ENCODE data around the gene PP2D1. TPM values are rescaled to one million over a fixed set of nuclear protein-coding genes. Genes with fewer than 3 reads are reported as not detected.
"Not testable (repeated sequence)": the region's sequence is repeated elsewhere in the genome, so short reads cannot be mapped to it uniquely, and the experiment has no call there.

Gene PP2D1
- total and polyA plus RNA-seq, 9 donors: 0.12 to 0.37 (median 0.21) TPM; not detected in 1

DNA sequence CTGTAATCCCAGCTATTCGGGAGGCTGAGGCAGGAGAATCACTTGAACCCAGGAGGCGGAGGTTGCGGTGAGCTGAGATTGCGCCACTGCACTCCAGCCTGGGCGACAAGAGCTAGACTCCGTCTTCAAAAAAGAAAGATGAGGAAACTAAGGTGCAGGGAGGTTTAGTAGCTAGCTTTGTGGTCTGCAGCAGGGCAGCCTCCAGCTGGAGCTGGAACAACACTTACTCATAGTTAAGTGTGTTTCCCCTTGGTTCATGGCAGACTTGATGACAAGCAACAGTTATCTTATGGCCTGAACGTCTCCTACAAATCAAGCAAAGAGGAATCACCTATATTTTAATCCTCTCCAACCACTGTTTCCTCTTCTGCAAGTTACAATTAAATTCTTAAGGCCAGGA lies 40.8 kb upstream of the PP2D1 start:
- 88% methylated on average over 7 of the region's 7 CpGs for WGBS (ENCODE audit: insufficient coverage)
- H3K36me3 ChIP-seq (ENCODE audit: control insufficient read depth, insufficient read depth, low read length): no peaks in the 10 kb centered on the region
- H3K9me3 ChIP-seq (replicated peaks; ENCODE audit: control insufficient read depth, low read depth, low read length): no peaks in the 10 kb centered on the region
- H3K27ac ChIP-seq (ENCODE audit: low read length): no peak overlapping the region
- DNase-seq: no peak
- H3K4me3 ChIP-seq (ENCODE audit: low read length): no peak overlapping the region
- no peaks in the 10 kb centered on the region for H3K27me3 ChIP-seq (ENCODE audit: control insufficient read depth, insufficient read depth, low read length)
- H3K4me1 ChIP-seq (ENCODE audit: control insufficient read depth, insufficient read depth, low read length): peaks cover 29% of the 10 kb centered on the region

- 97% methylated on average over 2 of the region's 4 CpGs for WGBS (ENCODE audit: insufficient coverage)
- H3K4me1 ChIP-seq (ENCODE audit: control insufficient read depth, insufficient read depth, low read length): peaks cover 21% of the 10 kb centered on the region
- no peak overlapping the region for H3K27ac ChIP-seq (ENCODE audit: low read length)
Observed at GRCh38 chr3:20051123-20051806, 39.2 kb upstream of the PP2D1 start.

DNA sequence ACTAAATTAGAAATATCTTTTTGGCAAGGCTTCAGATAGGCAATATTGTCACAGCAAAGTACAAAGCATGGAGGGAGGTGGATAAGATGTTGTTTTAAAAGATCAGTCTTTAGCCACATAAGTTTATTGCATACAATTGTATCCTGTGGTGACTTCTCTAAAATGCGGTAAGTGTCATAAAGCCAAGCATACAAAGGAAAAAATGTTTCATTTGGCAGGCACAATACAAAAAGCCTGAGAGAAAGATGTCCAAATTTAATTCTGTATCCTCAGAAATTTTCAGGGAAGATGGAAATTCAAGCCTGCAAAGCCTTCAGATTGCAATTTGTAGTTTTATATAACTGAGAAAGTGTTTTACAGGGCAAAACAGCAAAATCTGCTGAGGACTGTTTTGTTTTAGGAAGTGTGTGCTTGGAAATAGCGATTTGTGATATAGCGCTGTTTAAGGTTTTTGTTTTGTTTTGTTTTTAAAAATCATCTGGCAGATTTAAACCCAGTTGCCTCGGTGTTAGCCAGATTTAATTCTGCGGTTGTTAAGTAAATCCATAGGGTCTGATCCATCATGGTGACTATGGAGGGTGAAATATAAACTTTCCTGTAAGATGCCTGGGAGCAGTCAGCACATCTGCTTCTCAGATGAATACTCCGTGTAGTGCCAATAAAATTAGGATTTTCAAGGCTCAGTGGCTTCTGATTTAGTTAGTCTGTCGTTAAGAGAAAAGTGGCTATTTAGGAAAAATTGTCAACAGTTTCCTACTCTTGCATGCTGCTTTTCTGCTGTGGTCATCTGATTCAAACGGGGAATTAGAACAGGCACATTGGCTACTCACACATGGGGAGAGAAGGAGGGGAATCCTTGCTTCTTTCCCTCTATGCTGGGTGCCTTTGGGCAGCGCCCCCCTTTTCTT lies 36.2 kb upstream of the PP2D1 start:
- no peak overlapping the region for H3K4me3 ChIP-seq (ENCODE audit: low read length)
- peak; percentile 89 for DNase-seq
- no peaks in the 10 kb centered on the region for H3K27me3 ChIP-seq (ENCODE audit: control insufficient read depth, insufficient read depth, low read length)
- peak overlapping the region; percentile 85 for H3K27ac ChIP-seq (ENCODE audit: low read length)
- peaks cover 16% of the 10 kb centered on the region for H3K4me1 ChIP-seq (ENCODE audit: control insufficient read depth, insufficient read depth, low read length)
- 9% methylated on average over 6 of the region's 9 CpGs for WGBS (ENCODE audit: insufficient coverage)
- no peaks in the 10 kb centered on the region for H3K36me3 ChIP-seq (ENCODE audit: control insufficient read depth, insufficient read depth, low read length)
- no peaks in the 10 kb centered on the region for H3K9me3 ChIP-seq (replicated peaks; ENCODE audit: control insufficient read depth, low read depth, low read length)

More at GRCh38 chr3:20051123-20051806, 39.2 kb upstream of the PP2D1 start:
- no peak for DNase-seq
- H3K9me3 ChIP-seq (replicated peaks; ENCODE audit: control insufficient read depth, low read depth, low read length): no peaks in the 10 kb centered on the region
- H3K36me3 ChIP-seq (ENCODE audit: control insufficient read depth, insufficient read depth, low read length): no peaks in the 10 kb centered on the region
- H3K27me3 ChIP-seq (ENCODE audit: control insufficient read depth, insufficient read depth, low read length): no peaks in the 10 kb centered on the region
- no peak overlapping the region for H3K4me3 ChIP-seq (ENCODE audit: low read length)

DNA sequence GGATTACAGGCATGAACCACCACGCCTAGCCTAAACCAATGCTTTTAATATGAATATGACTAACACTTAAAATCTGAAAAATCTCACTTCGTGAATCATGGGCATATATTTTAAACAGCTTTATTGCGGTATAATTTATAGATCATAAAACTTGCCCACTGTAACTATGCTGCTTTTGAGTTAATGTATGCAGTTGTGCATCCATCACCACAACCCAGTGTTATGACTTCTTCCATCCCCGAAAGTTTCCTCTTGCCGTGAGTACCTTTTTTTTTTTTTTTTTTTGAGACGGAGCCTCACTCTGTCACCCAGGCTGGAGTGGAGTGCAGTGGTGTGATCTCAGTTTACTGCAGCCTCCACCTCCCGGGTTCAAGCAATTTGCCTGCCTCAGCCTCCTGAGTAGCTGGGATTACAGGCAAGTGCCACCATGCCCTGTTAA lies 35.3 kb upstream of the PP2D1 start:
- DNase-seq: no peak
- Histone ChIP-seq H3K4me1 (ENCODE audit: control insufficient read depth, insufficient read depth, low read length) (peaks cover 22% of the 10 kb centered on the region), H3K27me3 (ENCODE audit: control insufficient read depth, insufficient read depth, low read length) (no peaks in the 10 kb centered on the region), H3K27ac (ENCODE audit: low read length) (peak overlapping the region; percentile 85), H3K4me3 (ENCODE audit: low read length) (no peak overlapping the region), H3K36me3 (ENCODE audit: control insufficient read depth, insufficient read depth, low read length) (no peaks in the 10 kb centered on the region), H3K9me3 (replicated peaks; ENCODE audit: control insufficient read depth, low read depth, low read length) (no peaks in the 10 kb centered on the region)
- WGBS (ENCODE audit: insufficient coverage): no CpG with 5 or more reads among the region's 7 CpGs

DNA sequence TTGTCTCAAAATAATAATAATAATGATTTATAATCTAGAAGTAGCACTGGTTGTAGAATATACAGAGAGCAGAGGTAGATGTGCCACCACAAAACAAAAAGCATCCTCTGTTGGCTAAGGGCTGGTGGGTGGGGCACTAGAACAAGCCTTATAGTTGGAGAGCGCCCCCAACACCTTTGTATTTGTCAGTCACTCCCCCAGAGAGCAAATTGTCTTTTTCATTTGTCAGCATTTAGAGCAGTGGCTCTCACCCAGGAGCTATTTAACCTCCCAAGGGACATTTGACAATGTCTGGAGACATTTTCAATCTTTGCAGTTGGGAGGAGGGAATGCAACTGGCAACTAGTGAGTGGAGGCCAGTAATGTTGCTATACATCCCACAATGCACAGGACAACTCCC lies 34.5 kb upstream of the PP2D1 start:
- no peak for DNase-seq
- WGBS (ENCODE audit: insufficient coverage): no CpG with 5 or more reads among the region's 1 CpG
- no peaks in the 10 kb centered on the region for H3K9me3 ChIP-seq (replicated peaks; ENCODE audit: control insufficient read depth, low read depth, low read length)
- H3K27me3 ChIP-seq (ENCODE audit: control insufficient read depth, insufficient read depth, low read length): no peaks in the 10 kb centered on the region
- no peak overlapping the region for H3K4me3 ChIP-seq (ENCODE audit: low read length)
- no peak overlapping the region for H3K27ac ChIP-seq (ENCODE audit: low read length)
- H3K36me3 ChIP-seq (ENCODE audit: control insufficient read depth, insufficient read depth, low read length): no peaks in the 10 kb centered on the region
- peaks cover 30% of the 10 kb centered on the region for H3K4me1 ChIP-seq (ENCODE audit: control insufficient read depth, insufficient read depth, low read length)

GRCh38 chr3:20045141-20045540 lies 33.1 kb upstream of the PP2D1 start:
- peaks cover 33% of the 10 kb centered on the region for H3K4me1 ChIP-seq (ENCODE audit: control insufficient read depth, insufficient read depth, low read length)
- H3K27ac ChIP-seq (ENCODE audit: low read length); DNase-seq; H3K36me3 ChIP-seq (ENCODE audit: control insufficient read depth, insufficient read depth, low read length); H3K9me3 ChIP-seq (replicated peaks; ENCODE audit: control insufficient read depth, low read depth, low read length); H3K27me3 ChIP-seq (ENCODE audit: control insufficient read depth, insufficient read depth, low read length); H3K4me3 ChIP-seq (ENCODE audit: low read length): not testable (repeated sequence)
- no CpG with 5 or more reads among the region's 3 CpGs for WGBS (ENCODE audit: insufficient coverage)

- Histone ChIP-seq H3K27ac (ENCODE audit: low read length) (peak overlapping the region; percentile 18), H3K36me3 (ENCODE audit: control insufficient read depth, insufficient read depth, low read length) (no peaks in the 10 kb centered on the region), H3K27me3 (ENCODE audit: control insufficient read depth, insufficient read depth, low read length) (no peaks in the 10 kb centered on the region), H3K4me1 (ENCODE audit: control insufficient read depth, insufficient read depth, low read length) (peaks cover 33% of the 10 kb centered on the region), H3K9me3 (replicated peaks; ENCODE audit: control insufficient read depth, low read depth, low read length) (no peaks in the 10 kb centered on the region), H3K4me3 (ENCODE audit: low read length) (no peak overlapping the region)
- no peak for DNase-seq
- 95% methylated on average over 2 of the region's 4 CpGs for WGBS (ENCODE audit: insufficient coverage)
Observed at GRCh38 chr3:20043825-20044224, 31.8 kb upstream of the PP2D1 start.

DNA sequence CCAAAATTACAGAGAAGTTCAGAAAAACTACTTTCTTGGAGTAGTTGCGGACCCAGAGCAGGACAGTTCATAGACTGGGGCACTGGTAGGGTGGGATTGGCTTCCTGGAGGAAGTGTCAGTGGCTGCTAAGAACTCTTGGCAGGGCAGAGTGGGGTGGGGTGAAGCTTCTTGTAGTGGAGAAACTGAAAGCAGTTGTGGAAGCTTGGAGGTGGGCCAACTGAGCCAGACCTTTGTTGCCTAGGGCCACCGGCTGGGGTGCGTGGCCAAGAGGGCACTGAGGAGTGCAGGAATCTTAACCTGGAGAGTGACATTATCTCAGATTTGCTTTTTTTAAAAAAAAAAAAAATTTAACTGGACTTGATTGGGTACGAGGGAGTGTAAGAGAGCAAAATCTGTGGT lies 31.3 kb upstream of the PP2D1 start:
- no peaks in the 10 kb centered on the region for H3K36me3 ChIP-seq (ENCODE audit: control insufficient read depth, insufficient read depth, low read length)
- WGBS (ENCODE audit: insufficient coverage): 90% methylated on average over 3 of the region's 4 CpGs
- no peaks in the 10 kb centered on the region for H3K27me3 ChIP-seq (ENCODE audit: control insufficient read depth, insufficient read depth, low read length)
- H3K9me3 ChIP-seq (replicated peaks; ENCODE audit: control insufficient read depth, low read depth, low read length): no peaks in the 10 kb centered on the region
- H3K4me1 ChIP-seq (ENCODE audit: control insufficient read depth, insufficient read depth, low read length): peaks cover 32% of the 10 kb centered on the region
- DNase-seq: peak; percentile 71
- no peak overlapping the region for H3K4me3 ChIP-seq (ENCODE audit: low read length)
- peak overlapping the region; percentile 18 for H3K27ac ChIP-seq (ENCODE audit: low read length)

DNA sequence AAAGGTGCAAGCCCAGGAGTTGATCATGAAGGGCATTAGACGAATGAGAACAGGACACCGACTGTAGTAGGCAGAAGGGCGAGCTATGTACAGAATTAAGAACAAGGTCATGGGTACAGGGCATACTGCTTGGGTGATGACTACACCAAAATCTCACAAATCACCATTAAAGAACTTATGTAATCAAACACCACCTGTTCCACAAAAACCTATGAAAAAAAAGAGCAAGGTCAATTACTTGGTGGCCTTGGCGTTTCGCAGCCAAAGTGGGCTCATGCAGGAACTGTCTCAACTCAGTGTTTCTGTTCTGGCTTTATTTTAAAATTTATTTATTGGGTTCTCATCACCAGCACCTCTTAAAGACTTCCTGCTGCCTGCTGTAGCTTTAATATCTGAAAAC lies 30.3 kb upstream of the PP2D1 start:
- no peak for DNase-seq
- Histone ChIP-seq H3K36me3 (ENCODE audit: control insufficient read depth, insufficient read depth, low read length) (no peaks in the 10 kb centered on the region), H3K4me3 (ENCODE audit: low read length) (no peak overlapping the region), H3K9me3 (replicated peaks; ENCODE audit: control insufficient read depth, low read depth, low read length) (no peaks in the 10 kb centered on the region), H3K27me3 (ENCODE audit: control insufficient read depth, insufficient read depth, low read length) (no peaks in the 10 kb centered on the region), H3K4me1 (ENCODE audit: control insufficient read depth, insufficient read depth, low read length) (peaks cover 27% of the 10 kb centered on the region), H3K27ac (ENCODE audit: low read length) (no peak overlapping the region)
- 71% methylated on average over 1 of the region's 5 CpGs for WGBS (ENCODE audit: insufficient coverage)

GRCh38 chr3:20041197-20041780 lies 29.2 kb upstream of the PP2D1 start:
- Histone ChIP-seq H3K36me3 (ENCODE audit: control insufficient read depth, insufficient read depth, low read length) (no peaks in the 10 kb centered on the region), H3K27ac (ENCODE audit: low read length) (peak overlapping the region; percentile 94), H3K4me3 (ENCODE audit: low read length) (peak overlapping the region; percentile 87), H3K4me1 (ENCODE audit: control insufficient read depth, insufficient read depth, low read length) (peaks cover 27% of the 10 kb centered on the region), H3K9me3 (replicated peaks; ENCODE audit: control insufficient read depth, low read depth, low read length) (no peaks in the 10 kb centered on the region), H3K27me3 (ENCODE audit: control insufficient read depth, insufficient read depth, low read length) (no peaks in the 10 kb centered on the region)
- DNase-seq: peak; percentile 93
- WGBS (ENCODE audit: insufficient coverage): 0% methylated on average over 11 of the region's 28 CpGs
